Mesenchymal stem cell (in vitro differentiated cells and primary cell): ENCODE results near the gene RCN2. TPM values are rescaled to one million over a fixed set of nuclear protein-coding genes. Genes with fewer than 3 reads are reported as not detected.
"Not testable (repeated sequence)": the region's sequence is repeated elsewhere in the genome, so short reads cannot be mapped to it uniquely, and the experiment has no call there.

Source experiments
- DNase-seq: peaks from one replicate; pipeline ENCODE4 v3.0.0-alpha.2; 2013
- H2AFZ ChIP-seq: one replicate; pipeline ENCODE4 v1.6.1; 2013; ENCODE audit warnings: low read depth, mild to moderate bottlenecking, control low read depth, inconsistent platforms, low read length, moderate library complexity
- H2AK5ac ChIP-seq: 2 replicates; pipeline ENCODE4 v1.6.1; 2013; ENCODE audit warnings: low read length, moderate library complexity, mild to moderate bottlenecking, inconsistent platforms; ENCODE audit not compliant: severe bottlenecking
- H2BK120ac ChIP-seq: one replicate; pipeline ENCODE4 v1.6.1; 2013; ENCODE audit warnings: low read depth, mild to moderate bottlenecking, inconsistent platforms, low read length, moderate library complexity
- H2BK12ac ChIP-seq, 2 experiments: one replicate each; pipeline ENCODE4 v1.6.1; 2013; ENCODE audit warnings: inconsistent platforms in 2 of 2, low read length in 2 of 2, mild to moderate bottlenecking in 2 of 2, moderate library complexity in 2 of 2, control low read depth in 1 of 2
- H2BK15ac ChIP-seq: one replicate; pipeline ENCODE4 v1.6.1; 2013; ENCODE audit warnings: mild to moderate bottlenecking, low read depth, inconsistent platforms; ENCODE audit not compliant: poor library complexity, severe bottlenecking
- H2BK5ac ChIP-seq: 2 replicates; pipeline ENCODE4 v1.6.1; 2013; ENCODE audit warnings: low read depth, mild to moderate bottlenecking, low read length, control low read depth, inconsistent platforms; ENCODE audit not compliant: poor library complexity, severe bottlenecking
- H3K14ac ChIP-seq, 2 experiments: one replicate each; pipeline ENCODE4 v1.6.1; 2013; ENCODE audit warnings: inconsistent platforms in 2 of 2, low read length in 2 of 2, control low read depth in 1 of 2, mild to moderate bottlenecking in 1 of 2, moderate library complexity in 1 of 2
- H3K18ac ChIP-seq, 2 experiments: one replicate each; pipeline ENCODE4 v1.6.1; 2013; ENCODE audit warnings: inconsistent platforms in 2 of 2, low read length in 2 of 2, control low read depth in 1 of 2, low read depth in 1 of 2, mild to moderate bottlenecking in 1 of 2
- H3K23ac ChIP-seq, 2 experiments: one replicate each; pipeline ENCODE4 v1.6.1; 2013; ENCODE audit warnings: inconsistent platforms in 2 of 2, low read length in 2 of 2, mild to moderate bottlenecking in 2 of 2, moderate library complexity in 2 of 2, control low read depth in 1 of 2
- H3K27ac ChIP-seq: 2 replicates; pipeline ENCODE4 v1.5.1; 2013; ENCODE audit warnings: mild to moderate bottlenecking, moderate library complexity, low read length, control low read depth, inconsistent platforms; ENCODE audit not compliant: poor library complexity, severe bottlenecking
- H3K27me3 ChIP-seq, 2 experiments: 2 replicates each; pipeline versions ENCODE4 v1.6.1 to v1.7.0; 2013; ENCODE audit warnings: low read length in 2 of 2, mild to moderate bottlenecking in 2 of 2, moderate library complexity in 2 of 2, control low read depth in 1 of 2, inconsistent platforms in 1 of 2; ENCODE audit not compliant: control insufficient read depth in 1 of 2, insufficient read depth in 1 of 2
- H3K36me3 ChIP-seq, 2 experiments: 2 replicates each; pipeline versions ENCODE4 v1.6.1 to v1.7.0; 2013; ENCODE audit warnings: low read length in 2 of 2, control low read depth in 1 of 2, inconsistent platforms in 1 of 2, low read depth in 1 of 2, mild to moderate bottlenecking in 1 of 2; ENCODE audit not compliant: insufficient read depth in 2 of 2, control insufficient read depth in 1 of 2
- H3K4ac ChIP-seq, 2 experiments: one replicate each; pipeline ENCODE4 v1.6.1; 2013; ENCODE audit warnings: inconsistent platforms in 2 of 2, low read length in 2 of 2, mild to moderate bottlenecking in 2 of 2, moderate library complexity in 2 of 2, control low read depth in 1 of 2, low read depth in 1 of 2
- H3K4me1 ChIP-seq: 2 replicates; pipeline ENCODE4 v1.6.1; 2013; ENCODE audit warnings: low read depth, low read length, control low read depth; ENCODE audit not compliant: control insufficient read depth, insufficient read depth
- H3K4me2 ChIP-seq: 2 replicates; pipeline ENCODE4 v1.6.1; 2013; ENCODE audit warnings: low read length, mild to moderate bottlenecking, inconsistent platforms; ENCODE audit not compliant: poor library complexity, severe bottlenecking
- H3K4me3 ChIP-seq, 2 experiments: 2 replicates each; pipeline versions ENCODE4 v1.5.1 to v1.7.0; 2013; ENCODE audit warnings: low read length in 2 of 2, mild to moderate bottlenecking in 2 of 2, control low read depth in 1 of 2, low read depth in 1 of 2; ENCODE audit not compliant: insufficient read depth in 1 of 2
- H3K79me1 ChIP-seq: replicated peaks from 2 replicates; pipeline ENCODE4 v1.6.1; 2013; ENCODE audit warnings: mild to moderate bottlenecking, control low read depth, low read length, inconsistent platforms; ENCODE audit not compliant: poor library complexity, severe bottlenecking
- H3K9ac ChIP-seq: 2 replicates; pipeline ENCODE4 v1.7.0; 2013; ENCODE audit warnings: mild to moderate bottlenecking, low read length, moderate library complexity
- H3K9me3 ChIP-seq: 2 replicates; pipeline ENCODE4 v1.7.0; 2013; ENCODE audit warnings: mild to moderate bottlenecking, low read length; ENCODE audit not compliant: control insufficient read depth
- H4K8ac ChIP-seq: one replicate; pipeline ENCODE4 v1.6.1; 2013; ENCODE audit warnings: inconsistent platforms, mild to moderate bottlenecking, low read length, moderate library complexity
- H4K91ac ChIP-seq: one replicate; pipeline ENCODE4 v1.6.1; 2013; ENCODE audit warnings: mild to moderate bottlenecking, low read length, inconsistent platforms
- WGBS: methylation state at CpG from one replicate; pipeline ENCODE4 v1.1.7; 2013; ENCODE audit warnings: mixed read lengths; 5-methylcytosine and 5-hydroxymethylcytosine counted together
- polyA plus RNA-seq, 2 experiments: library from polyadenylated mRNA; stranded (reverse); fragments of 200-250 nt; gene quantifications; one replicate each; pipeline ENCODE4 v1.2.3, GENCODE V29; 2013

Gene RCN2, protein sequence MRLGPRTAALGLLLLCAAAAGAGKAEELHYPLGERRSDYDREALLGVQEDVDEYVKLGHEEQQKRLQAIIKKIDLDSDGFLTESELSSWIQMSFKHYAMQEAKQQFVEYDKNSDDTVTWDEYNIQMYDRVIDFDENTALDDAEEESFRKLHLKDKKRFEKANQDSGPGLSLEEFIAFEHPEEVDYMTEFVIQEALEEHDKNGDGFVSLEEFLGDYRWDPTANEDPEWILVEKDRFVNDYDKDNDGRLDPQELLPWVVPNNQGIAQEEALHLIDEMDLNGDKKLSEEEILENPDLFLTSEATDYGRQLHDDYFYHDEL
- polyA plus RNA-seq (2013, experiment 1 of 2): 77.6 TPM
- polyA plus RNA-seq (2013, experiment 2 of 2): 81.4 TPM

DNA sequence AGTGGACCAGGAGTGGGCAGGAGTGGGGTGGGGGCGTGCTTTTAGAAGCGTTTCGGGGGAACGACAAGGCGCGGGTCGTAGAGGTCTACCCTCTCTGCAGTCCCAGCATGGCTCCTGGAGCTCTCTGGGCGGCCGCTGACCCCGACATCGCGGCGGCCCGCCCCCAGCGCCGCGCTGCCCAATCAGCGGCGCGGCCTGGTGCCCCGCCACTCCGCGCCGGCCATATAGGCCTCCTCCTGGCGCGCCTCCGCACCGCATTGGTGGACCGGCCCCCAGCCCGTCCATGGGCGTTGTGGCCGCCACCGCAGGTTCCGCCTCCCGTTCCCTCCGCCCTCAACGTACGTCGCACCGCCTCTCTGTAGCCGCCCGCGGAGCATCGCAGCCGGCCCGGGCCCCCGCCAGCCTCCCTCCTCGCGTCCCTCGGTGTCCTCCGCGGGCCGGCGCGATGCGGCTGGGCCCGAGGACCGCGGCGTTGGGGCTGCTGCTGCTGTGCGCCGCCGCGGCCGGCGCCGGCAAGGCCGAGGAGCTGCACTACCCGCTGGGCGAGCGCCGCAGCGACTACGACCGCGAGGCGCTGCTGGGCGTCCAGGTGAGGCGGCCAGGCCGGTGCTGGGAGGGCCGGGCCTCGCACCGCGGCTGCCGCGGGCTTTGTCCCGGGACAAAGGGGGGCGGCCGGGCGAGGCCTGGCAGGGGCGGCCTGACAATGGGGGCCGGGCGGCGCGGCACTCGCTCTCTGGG lies at the start of gene RCN2:
RCN2 (plus strand) TSS at position 353 of the 738 bp plus-strand sequence; CDS start at position 446, 93 bp downstream.
- Histone ChIP-seq H3K36me3 (peaks cover 4 to 32% of the 10 kb centered on the region in 2 experiments), H4K91ac (peak within 1 kb of the TSS; percentile 67), H4K8ac (peak within 1 kb of the TSS; percentile 87), H3K14ac (peak within 1 kb of the TSS in 1 of 2 experiments; percentile 84), H3K23ac (peak within 1 kb of the TSS in 1 of 2 experiments; percentile 98), H2BK12ac (no peak within 1 kb of the TSS), H3K9ac (peak within 1 kb of the TSS; percentile 87), H2BK15ac (peak within 1 kb of the TSS; percentile 89), H3K18ac (peak within 1 kb of the TSS; percentile 66 to 84), H3K4me3 (peak within 1 kb of the TSS; percentile 82 to 97), H3K27ac (no peak within 1 kb of the TSS), H2BK5ac (peak within 1 kb of the TSS; percentile 70), H3K9me3 (no peaks in the 10 kb centered on the region), H3K79me1 (peaks cover 15% of the 10 kb centered on the region), H3K4ac (peak within 1 kb of the TSS; percentile 71 to 80), H2BK120ac (peak within 1 kb of the TSS; percentile 12), H2AFZ (peak within 1 kb of the TSS; percentile 99), H3K4me1 (no peaks in the 10 kb centered on the region), H3K4me2 (peak within 1 kb of the TSS; percentile 80), H3K27me3 (no peaks in the 10 kb centered on the region), H2AK5ac (no peak within 1 kb of the TSS)
- DNase-seq: peak; percentile 95
- under 1% methylated on average over 94 of the region's 96 CpGs for WGBS

- Histone ChIP-seq H4K8ac (no peak overlapping the region), H3K14ac (no peak overlapping the region), H2BK12ac (no peak overlapping the region), H3K4me1 (no peaks in the 10 kb centered on the region), H3K18ac (no peak overlapping the region), H3K4me3 (no peak overlapping the region), H3K27ac (no peak overlapping the region), H3K9me3 (no peaks in the 10 kb centered on the region), H3K27me3 (no peaks in the 10 kb centered on the region), H3K36me3 (peaks cover 3 to 4% of the 10 kb centered on the region in 2 experiments), H2BK120ac (no peak overlapping the region), H2AK5ac (no peak overlapping the region), H3K9ac (no peak overlapping the region), H2BK5ac (no peak overlapping the region), H2AFZ (no peak overlapping the region), H4K91ac (no peak overlapping the region), H3K79me1 (peaks cover 19% of the 10 kb centered on the region), H3K4ac (no peak overlapping the region), H3K4me2 (no peak overlapping the region), H3K23ac (no peak overlapping the region), H2BK15ac (no peak overlapping the region)
- DNase-seq: no peak
- 97% methylated on average over 2 of the region's 2 CpGs for WGBS
Measured at GRCh38 chr15:76885212-76885611, 46.3 kb upstream of the RCN2 start.

DNA sequence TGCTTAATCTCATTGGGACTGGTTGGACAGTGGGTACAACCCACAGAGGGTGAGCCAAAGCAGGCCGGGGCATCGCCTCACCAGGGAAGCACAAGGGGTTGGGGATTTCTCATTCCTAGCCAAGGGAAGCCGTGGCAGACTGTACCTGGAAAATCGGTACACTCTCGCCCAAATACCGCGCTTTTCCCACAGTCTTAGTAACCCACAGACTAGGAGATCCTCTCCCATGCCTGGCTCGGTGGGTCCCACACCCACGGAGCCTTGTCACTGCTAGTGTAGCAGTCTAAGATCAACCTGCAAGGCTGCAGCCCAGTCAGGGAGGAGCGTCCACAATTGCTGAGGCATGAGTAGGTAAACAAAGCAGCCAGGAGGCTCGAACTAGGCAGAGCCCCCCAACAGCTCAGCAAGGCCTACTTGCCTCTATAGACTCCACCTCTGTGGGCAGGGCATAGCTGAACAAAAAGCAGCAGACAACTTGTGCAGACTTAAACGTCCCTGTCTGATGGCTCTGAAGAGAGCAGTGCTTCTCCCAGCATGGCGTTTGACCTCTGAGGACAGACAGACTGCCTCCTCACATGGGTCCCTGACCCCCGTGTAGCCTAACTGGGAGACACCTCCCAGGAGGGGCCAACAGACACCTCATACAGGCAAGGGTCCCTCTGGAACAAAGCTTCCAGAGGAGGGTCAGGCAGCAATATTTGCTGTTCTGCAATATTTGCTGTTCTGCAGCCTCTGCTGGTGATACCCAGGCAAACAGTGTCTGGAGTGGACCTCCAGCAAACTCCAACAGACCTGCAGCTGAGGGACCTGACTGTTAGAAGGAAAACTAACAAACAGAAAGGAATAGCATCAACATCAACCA lies 44.0 kb upstream of the RCN2 start:
- H3K36me3 ChIP-seq, H2BK5ac ChIP-seq, H3K9me3 ChIP-seq, H2BK12ac ChIP-seq, H2BK120ac ChIP-seq, H4K8ac ChIP-seq, H3K18ac ChIP-seq, H2BK15ac ChIP-seq, H4K91ac ChIP-seq, H3K9ac ChIP-seq, H3K4me2 ChIP-seq, H3K27me3 ChIP-seq, H2AFZ ChIP-seq, H3K4ac ChIP-seq, H3K27ac ChIP-seq, H3K23ac ChIP-seq, H2AK5ac ChIP-seq, DNase-seq, H3K4me3 ChIP-seq, H3K4me1 ChIP-seq: not testable (repeated sequence)
- Histone ChIP-seq H3K14ac (peak overlapping the region in 1 of 2 experiments; percentile 35), H3K79me1 (peaks cover 19% of the 10 kb centered on the region)
- WGBS: 94% methylated on average over 14 of the region's 14 CpGs
